Activated B cell treated with CpG ODN at 0.5 μM for 24 hours (primary cell): ENCODE measurements around the gene KIAA1586. TPM values are rescaled to one million over a fixed set of nuclear protein-coding genes. Genes with fewer than 3 reads are reported as not detected.
A peak's percentile ranks its signal among the peaks of the same experiment; 100 is the strongest.
"Not testable (repeated sequence)": the region's sequence is repeated elsewhere in the genome, so short reads cannot be mapped to it uniquely, and the experiment has no call there.

Experiments
- ATAC-seq: fragments of 200-7000 bp; cut with Tn5 transposase; one replicate; pipeline ENCODE4 v1.10.0; 2021; ENCODE audit warnings: low read depth, mild to moderate bottlenecking, moderate library complexity
- CTCF ChIA-PET: fragments of 350-600 bp; sonication (Branson Sonifier 250); formaldehyde crosslinking; loops from one replicate; lab custom pipeline; 2021; ENCODE audit warnings: antibody characterized with exemption; lab: Charles Lee
- POLR2A ChIA-PET: fragments of 350-600 bp; sonication (Branson Sonifier 250); formaldehyde crosslinking; loops from one replicate; lab custom pipeline; 2021; ENCODE audit warnings: antibody characterized with exemption; lab: Charles Lee
- DNase-seq: peaks from one replicate; pipeline ENCODE4 v3.0.0; 2022
- H3K27ac Mint-ChIP-seq: one replicate; pipeline ENCODE4 v1.8.0; 2020; ENCODE audit warnings: mixed read lengths
- H3K27me3 Mint-ChIP-seq: one replicate; pipeline ENCODE4 v1.8.0; 2021; ENCODE audit warnings: mixed read lengths
- H3K36me3 Mint-ChIP-seq: one replicate; pipeline ENCODE4 v1.8.0; 2021; ENCODE audit warnings: low read depth, mixed read lengths
- H3K4me1 Mint-ChIP-seq: one replicate; pipeline ENCODE4 v1.8.0; 2021; ENCODE audit warnings: mixed read lengths
- H3K4me3 Mint-ChIP-seq: one replicate; pipeline ENCODE4 v1.8.0; 2020; ENCODE audit warnings: mild to moderate bottlenecking, mixed read lengths
- H3K9me3 Mint-ChIP-seq: one replicate; pipeline ENCODE4 v1.8.0; 2020; ENCODE audit warnings: mixed read lengths
- CTCF ChIP-seq: fragments of 200-600 bp; IDR thresholded peaks from one replicate; pipeline ENCODE4 v1.8.0; 2022; ENCODE audit warnings: antibody characterized with exemption, mild to moderate bottlenecking
- intact Hi-C: fragments of 100-400 bp; cut with micrococcal nuclease; formaldehyde crosslinking; loops from one replicate; pipeline ENCODE4 v1.15.1; 2024
- total RNA-seq: library from RNA; stranded (reverse); gene quantifications from 2 replicates; pipeline ENCODE4 v1.2.3, GENCODE V29; 2022

The KIAA1586 gene
- total RNA-seq, 1 donor from 2014 or later, result 15.2 TPM

GRCh38 chr6:57033228-57033627 lies 13.3 kb upstream of the KIAA1586 start:
- ChIA-PET CTCF (no interaction called here), POLR2A (no interaction called here)
- H3K36me3 Mint-ChIP-seq, result no peaks in the 10 kb centered on the region
- no peak for TF ChIP-seq CTCF
- H3K4me1 Mint-ChIP-seq, result no peaks in the 10 kb centered on the region
- peaks cover 16% of the 10 kb centered on the region for H3K27me3 Mint-ChIP-seq
- H3K9me3 Mint-ChIP-seq, result no peaks in the 10 kb centered on the region
- DNase-seq (no peak), ATAC-seq (no peak)
- H3K27ac Mint-ChIP-seq, result no peak overlapping the region
- intact Hi-C loops, result no loop called here
- H3K4me3 Mint-ChIP-seq, result no peak overlapping the region

GRCh38 chr6:57035549-57035948 lies 10.9 kb upstream of the KIAA1586 start:
- ATAC-seq (no peak), DNase-seq (no peak)
- H3K27me3 Mint-ChIP-seq, result peaks cover 23% of the 10 kb centered on the region
- intact Hi-C loops, result no loop called here
- ChIA-PET CTCF (no interaction called here), POLR2A (no interaction called here)
- H3K9me3 Mint-ChIP-seq, result no peaks in the 10 kb centered on the region
- no peaks in the 10 kb centered on the region for H3K36me3 Mint-ChIP-seq
- no peaks in the 10 kb centered on the region for H3K4me1 Mint-ChIP-seq
- TF ChIP-seq CTCF, result no peak
- no peak overlapping the region for H3K4me3 Mint-ChIP-seq
- no peak overlapping the region for H3K27ac Mint-ChIP-seq

- CTCF ChIA-PET, result interaction anchor here (0.6 kb wide), 1 partner anchor 11 kb away, joined by 3 read pairs; no protein-coding TSS in a partner anchor
- Mint-ChIP-seq H3K27ac (no peak overlapping the region), H3K27me3 (peaks cover 30% of the 10 kb centered on the region), H3K4me3 (no peak overlapping the region), H3K4me1 (no peaks in the 10 kb centered on the region), H3K36me3 (no peaks in the 10 kb centered on the region), H3K9me3 (no peaks in the 10 kb centered on the region)
- TF ChIP-seq CTCF, result no peak
- POLR2A ChIA-PET, result no interaction called here
- no peak for DNase-seq
- intact Hi-C loops, result no loop called here
- ATAC-seq, result no peak
Observed at GRCh38 chr6:57038906-57039305, 7.6 kb upstream of the KIAA1586 start.

- Mint-ChIP-seq H3K36me3 (no peaks in the 10 kb centered on the region), H3K4me1 (no peaks in the 10 kb centered on the region), H3K4me3 (no peak overlapping the region), H3K27me3 (peaks cover 30% of the 10 kb centered on the region), H3K27ac (no peak overlapping the region), H3K9me3 (peaks cover under 1% of the 10 kb centered on the region)
- ATAC-seq (no peak), DNase-seq (no peak)
- POLR2A ChIA-PET, result no interaction called here
- CTCF ChIA-PET, result no interaction called here
- TF ChIP-seq CTCF, result no peak
- intact Hi-C loops, result no loop called here
Observed at GRCh38 chr6:57040011-57040410, 6.5 kb upstream of the KIAA1586 start.

GRCh38 chr6:57044061-57044460 lies 2.4 kb upstream of the KIAA1586 start:
- Mint-ChIP-seq H3K4me1 (peaks cover 19% of the 10 kb centered on the region), H3K27me3 (peaks cover 13% of the 10 kb centered on the region), H3K36me3 (peaks cover 12% of the 10 kb centered on the region)
- ATAC-seq, H3K27ac Mint-ChIP-seq, POLR2A ChIA-PET, H3K4me3 Mint-ChIP-seq, H3K9me3 Mint-ChIP-seq, CTCF ChIA-PET, intact Hi-C loops, DNase-seq: not testable (repeated sequence)

GRCh38 chr6:57044568-57044967 lies 1.9 kb upstream of the KIAA1586 start:
- Mint-ChIP-seq H3K27me3 (peaks cover 11% of the 10 kb centered on the region), H3K36me3 (peaks cover 15% of the 10 kb centered on the region), H3K9me3 (peaks cover 3% of the 10 kb centered on the region), H3K4me1 (peaks cover 19% of the 10 kb centered on the region), H3K4me3 (no peak overlapping the region), H3K27ac (no peak overlapping the region)
- ChIA-PET CTCF (no interaction called here), POLR2A (no interaction called here)
- ATAC-seq, result no peak
- intact Hi-C loops, result no loop called here
- DNase-seq, result no peak
- TF ChIP-seq CTCF, result no peak

- CTCF ChIA-PET, H3K27me3 Mint-ChIP-seq: not testable (repeated sequence)
Observed at GRCh38 chr6:57047257-57047585, 728 bp downstream of the KIAA1586 start.

GRCh38 chr6:57047859-57048258 lies 1.4 kb downstream of the KIAA1586 start:
- intact Hi-C loops, result loop anchor here (5.0 kb wide), 2 partner anchors 174 to 269 kb away; partner anchors contain the start of genes PRIM2 and RAB23

More at GRCh38 chr6:57047257-57047585, 728 bp downstream of the KIAA1586 start:
- H3K9me3 Mint-ChIP-seq, POLR2A ChIA-PET, H3K27ac Mint-ChIP-seq, DNase-seq, H3K4me3 Mint-ChIP-seq: not testable (repeated sequence)
- intact Hi-C loops, result loop anchor here (5.0 kb wide), 2 partner anchors 175 to 270 kb away; partner anchors contain the start of genes PRIM2 and RAB23
- Mint-ChIP-seq H3K4me1 (peaks cover 21% of the 10 kb centered on the region), H3K36me3 (peaks cover 33% of the 10 kb centered on the region)
- ATAC-seq, result peak; percentile 16

More at GRCh38 chr6:57047859-57048258, 1.4 kb downstream of the KIAA1586 start:
- POLR2A ChIA-PET, DNase-seq, H3K27me3 Mint-ChIP-seq, CTCF ChIA-PET, H3K9me3 Mint-ChIP-seq, ATAC-seq, H3K27ac Mint-ChIP-seq: not testable (repeated sequence)
- Mint-ChIP-seq H3K4me1 (peaks cover 21% of the 10 kb centered on the region), H3K36me3 (peaks cover 38% of the 10 kb centered on the region), H3K4me3 (peak overlapping the region; percentile 28)
